DMS53 treated with DMSO at 0.1 percent for 48 hours (cell line): ENCODE results near the gene PSAT1.
A peak's percentile ranks its signal among the peaks of the same experiment; 100 is the strongest.

ENCODE experiments used
- DNase-seq: peaks from one replicate; lab custom pipeline; 2025; ENCODE audit not compliant: unreplicated experiment; lab: John Stamatoyannopoulos, UW

Gene PSAT1

GRCh38 chr9:78358329-78359051 lies 61.6 kb downstream of the PSAT1 start:
- DNase-seq: no peak

DNA sequence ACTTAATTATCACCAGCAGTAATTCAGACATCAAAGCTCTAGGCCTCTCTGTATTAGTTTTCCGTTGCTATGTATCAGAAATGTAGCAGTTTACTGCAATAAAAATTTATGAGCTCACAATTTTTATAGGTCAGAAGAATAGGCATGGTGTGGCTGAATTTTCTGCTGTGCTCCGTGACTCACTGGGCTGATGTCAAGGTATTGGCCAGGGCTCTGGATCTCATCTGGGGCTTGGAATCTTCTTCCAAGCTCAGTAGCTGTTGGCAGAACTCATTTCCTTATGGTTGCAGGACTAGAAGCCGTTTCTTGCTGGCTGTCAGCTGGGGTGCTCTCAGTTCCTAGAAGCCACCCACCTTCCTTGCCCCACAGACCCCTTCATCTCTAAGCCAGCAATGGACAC lies 66.3 kb downstream of the PSAT1 start:
- no peak for DNase-seq

GRCh38 chr9:78365748-78366697 lies 69.1 kb downstream of the PSAT1 start:
- DNase-seq: peak; percentile 1

GRCh38 chr9:78366827-78367226 lies 69.9 kb downstream of the PSAT1 start:
- DNase-seq: no peak

DNA sequence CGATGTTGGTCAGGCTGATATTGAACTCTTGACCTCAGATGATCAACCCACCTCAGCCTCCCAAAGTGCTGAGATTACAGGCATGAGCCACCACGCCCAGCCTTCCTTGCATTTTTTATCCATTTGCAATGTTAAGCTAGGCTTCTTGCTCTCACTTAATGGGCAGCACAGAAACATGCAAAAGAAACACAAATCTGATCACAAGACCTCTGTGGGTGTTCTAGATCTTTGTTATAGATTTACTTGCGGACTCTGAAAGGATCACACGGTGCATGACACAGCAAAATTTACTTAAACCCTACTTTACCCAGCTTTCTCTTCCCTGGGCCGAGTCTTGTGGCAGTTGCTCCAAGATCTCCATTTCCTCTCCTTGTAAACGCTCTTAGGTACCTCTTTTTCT lies 71.3 kb downstream of the PSAT1 start:
- DNase-seq: no peak

DNA sequence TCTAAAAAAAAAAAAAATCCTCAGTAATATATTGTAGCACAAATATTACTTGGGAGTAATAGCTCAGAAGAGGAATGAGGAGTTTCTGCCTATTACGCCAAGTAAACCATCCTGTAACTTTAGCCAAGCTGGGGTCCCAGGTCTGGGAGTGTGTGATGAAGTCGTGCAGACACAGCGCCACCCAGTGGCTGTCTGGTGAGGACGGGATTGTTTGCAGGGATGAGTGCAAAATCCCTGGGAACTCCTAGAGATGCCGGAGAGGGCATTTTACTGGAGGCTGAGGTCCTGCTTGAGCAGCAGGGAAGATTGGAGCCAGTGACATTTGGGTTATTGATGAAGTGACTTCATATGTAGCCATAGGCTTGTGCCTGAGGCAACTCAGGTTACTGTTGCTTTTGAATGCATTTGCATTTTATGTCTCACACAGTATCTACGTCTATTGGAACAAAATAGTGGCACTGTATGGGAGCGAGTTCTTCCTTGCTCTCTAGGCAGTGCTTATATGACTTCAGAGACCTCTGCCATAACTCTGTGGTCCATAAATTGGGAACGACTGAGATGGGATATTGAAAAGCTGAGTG lies 72.8 kb downstream of the PSAT1 start:
- peak; percentile 16 for DNase-seq

DNA sequence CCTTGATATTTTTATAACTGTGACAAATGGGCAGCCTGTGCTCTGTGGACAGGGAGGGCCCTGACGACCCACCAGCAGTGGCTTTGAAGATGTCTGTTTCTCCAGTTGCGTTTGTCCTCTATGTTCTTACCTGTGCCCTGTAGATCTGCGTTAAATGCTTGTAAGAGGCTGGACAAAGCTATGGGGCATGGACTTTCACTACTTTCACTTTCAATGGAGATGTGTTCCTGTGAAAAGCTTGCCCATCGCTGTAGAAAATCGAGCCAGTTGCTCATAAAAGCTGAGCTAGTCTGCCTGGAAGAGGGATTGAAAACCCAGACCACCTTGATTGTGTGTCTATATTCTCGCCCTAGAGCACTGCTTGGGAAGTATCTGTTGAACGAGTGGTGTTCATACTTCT lies 74.1 kb downstream of the PSAT1 start:
- DNase-seq: no peak

DNA sequence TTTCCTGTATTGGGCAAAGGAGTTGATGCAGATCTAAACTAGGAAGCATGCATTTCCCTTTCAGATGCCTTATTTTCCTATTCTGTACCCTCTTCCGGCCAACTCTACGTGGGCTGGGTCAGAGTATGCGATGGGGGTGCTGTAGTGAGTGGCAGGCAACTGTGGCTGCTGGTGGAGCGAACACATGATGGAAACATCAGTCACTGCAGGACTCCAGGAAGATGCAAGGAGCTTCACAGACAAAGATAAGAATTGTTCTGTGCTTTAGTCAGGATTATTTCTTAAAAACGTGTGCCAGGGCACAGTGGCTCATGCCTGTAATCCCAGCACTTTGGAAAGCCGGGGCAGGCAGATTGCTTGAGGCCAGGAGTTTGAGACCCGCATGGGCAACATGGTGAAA lies 75.1 kb downstream of the PSAT1 start:
- no peak for DNase-seq
